GM12873 (cell line): Measurements from ENCODE around the gene PSKH1.

Experiments used
- TF ChIP-seq, protein P1 (sequence below): IDR thresholded peaks from 2 replicates; pipeline ENCODE4 v1.5.1; 2012; ENCODE audit warnings: low read depth, mild to moderate bottlenecking, moderate library complexity, low read length, control low read depth; ENCODE audit not compliant: insufficient read depth; ENCODE audit errors: missing control alignments

The PSKH1 gene

DNA sequence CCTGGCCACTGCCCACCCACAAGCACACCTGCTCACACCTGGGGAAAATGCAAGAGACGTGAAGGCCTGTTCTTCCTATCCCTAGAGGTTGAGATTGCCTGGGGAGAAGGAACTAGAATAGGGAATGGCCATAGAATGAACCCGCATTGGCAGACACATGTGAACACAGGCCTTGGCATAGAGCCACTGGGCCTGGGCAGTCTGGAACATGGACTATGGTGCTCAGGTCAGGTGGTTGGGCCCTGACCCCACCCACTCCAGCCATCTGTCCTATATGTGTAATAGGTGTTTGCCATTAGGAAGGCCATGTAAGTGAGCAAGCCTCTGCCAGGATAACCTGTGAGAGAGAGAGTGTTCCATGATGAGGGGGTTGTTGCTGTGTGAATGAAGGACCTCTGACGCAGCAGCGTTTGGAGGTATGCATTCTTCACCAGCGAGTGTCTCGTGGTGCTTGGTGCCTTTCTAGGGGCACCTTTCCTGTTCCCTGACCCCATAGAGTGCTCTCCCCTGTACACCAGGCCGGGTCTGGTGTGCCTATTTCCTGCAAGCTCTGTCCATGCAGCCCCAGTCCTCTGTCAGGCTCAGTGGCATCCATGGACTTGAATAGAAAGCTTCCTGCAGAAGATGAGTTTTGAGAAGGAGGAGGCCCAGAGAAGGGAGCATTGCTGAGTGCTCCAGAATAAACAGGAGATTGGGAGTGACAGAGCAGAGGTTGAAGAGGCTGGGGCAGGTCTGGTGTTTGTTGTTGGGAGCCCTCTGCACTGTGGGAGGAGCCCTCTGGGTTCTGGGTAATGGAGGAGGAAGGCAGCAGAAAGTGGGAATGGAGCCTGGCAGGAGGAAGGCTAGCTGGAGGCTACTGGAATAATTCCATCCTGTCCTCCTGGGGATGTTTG, 23.0 kb downstream of the PSKH1 start:
- TF ChIP-seq, protein P1, sequence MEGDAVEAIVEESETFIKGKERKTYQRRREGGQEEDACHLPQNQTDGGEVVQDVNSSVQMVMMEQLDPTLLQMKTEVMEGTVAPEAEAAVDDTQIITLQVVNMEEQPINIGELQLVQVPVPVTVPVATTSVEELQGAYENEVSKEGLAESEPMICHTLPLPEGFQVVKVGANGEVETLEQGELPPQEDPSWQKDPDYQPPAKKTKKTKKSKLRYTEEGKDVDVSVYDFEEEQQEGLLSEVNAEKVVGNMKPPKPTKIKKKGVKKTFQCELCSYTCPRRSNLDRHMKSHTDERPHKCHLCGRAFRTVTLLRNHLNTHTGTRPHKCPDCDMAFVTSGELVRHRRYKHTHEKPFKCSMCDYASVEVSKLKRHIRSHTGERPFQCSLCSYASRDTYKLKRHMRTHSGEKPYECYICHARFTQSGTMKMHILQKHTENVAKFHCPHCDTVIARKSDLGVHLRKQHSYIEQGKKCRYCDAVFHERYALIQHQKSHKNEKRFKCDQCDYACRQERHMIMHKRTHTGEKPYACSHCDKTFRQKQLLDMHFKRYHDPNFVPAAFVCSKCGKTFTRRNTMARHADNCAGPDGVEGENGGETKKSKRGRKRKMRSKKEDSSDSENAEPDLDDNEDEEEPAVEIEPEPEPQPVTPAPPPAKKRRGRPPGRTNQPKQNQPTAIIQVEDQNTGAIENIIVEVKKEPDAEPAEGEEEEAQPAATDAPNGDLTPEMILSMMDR: no peak

DNA sequence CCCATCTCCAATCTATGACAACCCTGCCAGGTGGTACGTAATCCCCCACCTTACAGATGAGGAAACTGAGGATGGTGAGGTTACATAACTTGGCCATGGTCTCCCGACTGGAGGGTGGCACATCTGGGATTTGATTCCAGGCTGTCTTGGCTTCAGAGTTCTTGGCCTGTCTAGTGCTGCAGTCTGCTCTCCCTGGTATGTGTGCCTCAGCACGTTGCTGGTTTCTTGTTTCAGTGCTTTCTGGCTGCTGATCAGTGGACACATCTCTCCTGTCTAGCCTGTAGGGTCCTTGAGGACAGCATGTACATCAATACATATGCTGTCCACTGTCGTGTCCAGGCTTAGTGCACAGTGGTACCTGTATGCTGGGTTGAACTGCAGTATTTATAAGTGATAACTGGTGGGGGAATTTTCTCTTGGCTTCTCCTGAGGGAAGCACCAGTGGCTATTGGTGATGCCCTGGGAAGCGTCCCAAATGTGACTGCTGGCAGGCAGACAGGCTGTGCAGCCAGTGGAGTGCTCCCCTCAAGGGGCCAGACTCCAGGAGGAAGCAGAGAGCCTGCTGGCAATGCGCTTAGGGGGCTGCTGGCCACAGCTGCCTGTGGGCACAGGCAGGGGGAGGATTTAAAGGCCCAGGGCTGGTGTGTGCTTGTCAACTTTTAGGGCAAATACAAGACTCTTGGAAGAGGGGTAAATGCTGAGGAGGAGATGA, 24.2 kb downstream of the PSKH1 start:
- TF ChIP-seq, protein P1: no peak

DNA sequence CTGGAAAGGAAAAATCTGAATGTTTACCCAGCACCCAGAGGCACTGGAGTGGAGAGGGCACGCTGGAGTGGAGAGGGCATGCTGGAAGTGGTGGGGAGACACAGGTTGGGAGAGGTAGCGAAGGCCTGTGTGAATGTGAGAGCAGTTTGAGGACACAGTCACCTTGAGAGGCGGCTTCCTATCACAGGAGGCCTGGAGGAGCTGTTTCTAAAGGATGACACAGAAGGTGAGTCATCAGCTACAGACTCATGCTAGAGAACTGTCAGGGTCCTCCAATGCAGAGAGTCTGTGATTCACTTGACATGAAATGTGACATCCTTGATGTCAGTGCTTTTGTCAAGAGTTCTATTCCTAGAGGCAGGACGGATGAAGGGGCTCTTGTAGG, 24.8 kb downstream of the PSKH1 start:
- TF ChIP-seq, protein P1: no peak

DNA sequence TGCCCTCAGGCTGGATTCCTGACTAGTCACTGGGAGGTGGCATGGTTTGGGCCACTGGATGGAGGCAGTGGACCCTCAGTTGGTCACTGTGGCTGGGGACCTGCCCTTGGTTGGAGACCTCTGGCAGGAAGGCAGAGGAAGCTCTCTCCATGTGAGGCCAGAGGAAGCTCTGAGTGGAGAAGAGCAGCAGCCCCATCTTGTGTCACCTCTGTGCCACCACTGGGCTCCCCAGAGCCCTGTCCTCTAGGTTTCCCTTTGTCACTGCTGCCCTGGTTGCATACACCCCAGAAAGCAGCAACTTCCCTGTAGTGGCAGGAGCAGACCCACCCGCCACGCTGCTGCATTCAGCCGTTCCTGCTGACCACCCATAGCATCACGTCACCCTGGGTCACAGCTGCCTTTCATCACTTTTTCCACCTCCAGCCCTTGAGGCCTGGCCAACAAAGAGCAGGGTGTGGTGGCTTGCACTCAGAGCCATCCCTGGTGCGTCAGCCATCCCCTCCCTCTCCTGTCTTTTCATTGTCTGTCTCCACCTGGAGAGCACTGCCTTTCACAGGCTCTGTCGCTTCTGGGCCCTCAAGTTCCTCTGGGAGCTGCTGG, 26.7 kb downstream of the PSKH1 start:
- TF ChIP-seq, protein P1: peak; percentile 39

DNA sequence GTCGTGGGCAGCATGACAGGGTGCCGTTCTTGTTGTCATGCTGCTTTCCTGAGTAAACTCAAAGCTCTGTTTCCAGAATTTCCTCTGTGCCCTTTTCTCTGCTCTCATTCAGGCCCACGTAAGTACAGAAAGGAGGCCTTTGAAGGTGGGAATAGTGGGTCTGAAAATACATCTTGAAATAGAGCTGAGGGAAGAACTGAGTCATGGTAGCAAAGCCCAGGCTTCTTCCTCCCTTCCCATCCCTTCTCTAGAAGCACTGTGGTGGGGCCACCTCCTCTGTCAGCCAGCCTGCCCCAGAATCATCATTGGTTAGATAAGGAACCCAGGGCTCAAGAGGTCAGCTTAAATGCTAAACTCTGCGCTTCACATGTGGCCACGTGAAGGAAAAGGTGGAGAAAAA, 29.2 kb downstream of the PSKH1 start:
- TF ChIP-seq, protein P1: no peak

DNA sequence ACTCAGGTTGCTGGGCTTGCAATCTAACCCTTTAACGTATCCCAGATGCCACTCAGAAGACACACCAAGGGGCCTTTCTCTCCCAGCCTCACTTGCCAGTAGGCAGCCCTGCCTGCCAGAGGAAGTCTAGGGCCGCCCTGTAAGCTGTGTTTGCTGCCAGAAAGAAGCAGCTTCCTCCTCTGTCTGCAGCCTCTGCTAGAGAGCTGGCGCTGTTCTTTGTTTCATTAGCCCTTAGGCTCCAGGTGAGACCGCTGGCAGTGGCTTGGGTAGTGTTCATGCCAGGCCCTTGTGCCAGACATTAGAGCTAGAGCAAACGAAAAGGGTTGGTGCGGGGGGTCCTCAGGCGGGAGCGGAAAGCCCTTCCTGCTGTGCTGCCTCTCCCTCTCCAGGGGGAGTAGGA, 29.7 kb downstream of the PSKH1 start:
- TF ChIP-seq, protein P1: no peak

DNA sequence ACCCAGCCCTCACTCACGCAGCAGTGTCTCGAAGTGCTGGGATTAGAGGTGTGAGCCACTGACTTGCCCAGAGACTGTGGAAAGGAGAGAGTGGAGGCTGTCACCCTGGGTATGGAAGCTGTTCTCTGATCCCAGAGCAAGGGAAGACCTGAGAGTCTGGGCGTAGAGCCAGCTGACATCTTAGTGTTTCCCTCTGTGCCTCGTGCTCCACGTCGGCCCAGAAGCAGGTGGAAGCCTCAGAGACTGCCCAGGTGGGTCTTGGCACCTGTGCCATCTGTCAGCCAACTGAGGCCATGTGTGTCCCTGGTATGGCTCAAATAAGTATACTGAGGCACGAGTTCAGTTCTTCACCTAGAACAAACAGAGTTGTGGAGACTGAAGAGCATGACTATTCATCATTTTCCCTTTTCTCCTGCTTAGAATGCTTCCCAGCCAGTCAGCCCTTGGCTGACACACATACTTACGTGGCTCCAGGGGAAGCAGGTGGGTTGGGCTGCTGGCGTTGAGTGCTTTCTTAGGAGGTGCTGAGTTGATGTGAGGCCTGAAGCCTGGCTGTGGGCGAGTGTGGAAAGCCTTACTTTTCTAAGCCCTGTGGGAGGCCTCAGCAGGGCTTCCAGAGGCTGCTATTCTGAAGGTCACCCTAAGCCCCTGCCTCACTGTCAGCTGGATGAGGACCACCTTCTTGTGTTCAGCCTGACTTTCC, 30.5 kb downstream of the PSKH1 start:
- TF ChIP-seq, protein P1: no peak
